ENCODE data around the gene FAM222A. TPM values are rescaled to one million over a fixed set of nuclear protein-coding genes. Genes with fewer than 3 reads are reported as not detected.

FAM222A gene
- total RNA-seq, 1 experiment from 2014 or later = 12.8 TPM

- Histone ChIP-seq H3K36me3 (ENCODE audit: control insufficient read depth, insufficient read depth, low read length) (no peaks in the 10 kb centered on the region), H3K4me1 (ENCODE audit: control insufficient read depth, insufficient read depth, low read length) (no peaks in the 10 kb centered on the region), H3K9me3 (ENCODE audit: control insufficient read depth, insufficient read depth, low read depth, low read length) (no peaks in the 10 kb centered on the region), H3K27me3 (ENCODE audit: control insufficient read depth, insufficient read depth, low read length) (peaks cover 10% of the 10 kb centered on the region), H3K4me3 (ENCODE audit: low read depth in 2 of 2, low read length in 2 of 2) (no peak overlapping the region), H3K27ac (ENCODE audit: low read length) (no peak overlapping the region)
- no peak for TF ChIP-seq TCF7L2 (IDR thresholded peaks at IDR 0.05; ENCODE audit: low read depth, low read length)
- no peak for TF ChIP-seq POLR2AphosphoS5 (IDR thresholded peaks at IDR 0.05; ENCODE audit: low read depth, low read length)
- no peak for TF ChIP-seq SIN3A (IDR thresholded peaks at IDR 0.05; ENCODE audit: borderline replicate concordance, insufficient read depth, low read depth, low read length)
- no peak for TF ChIP-seq CTCF (IDR thresholded peaks at IDR 0.05)
- no peak for TF ChIP-seq REST (IDR thresholded peaks at IDR 0.05; ENCODE audit: insufficient read depth in 1 of 2, low read depth in 2 of 2, low read length in 1 of 2)
- intact Hi-C loops (cut with micrococcal nuclease; ENCODE audit: unreplicated experiment) = no loop called here
- ChIA-PET POLR2A (no interaction called here), CTCF (no interaction called here)
- no peak for ATAC-seq
- in situ Hi-C loops (cut with HindIII; ENCODE audit: low pct_unique_long_range_greater_than_20kb, low sequenced_read_pairs) = no loop called here
- no peak for DNase-seq (ENCODE audit: low read depth, low spot score)
- no TSS peak for BruUV-seq (replicated peaks)
These were observed 47.6 kb upstream of the FAM222A start for GRCh38 chr12:109666068-109666467.

- no peak for TF ChIP-seq SIN3A (IDR thresholded peaks at IDR 0.05; ENCODE audit: borderline replicate concordance, insufficient read depth, low read depth, low read length)
- no peak for TF ChIP-seq TCF7L2 (IDR thresholded peaks at IDR 0.05; ENCODE audit: low read depth, low read length)
- no peak for TF ChIP-seq POLR2AphosphoS5 (IDR thresholded peaks at IDR 0.05; ENCODE audit: low read depth, low read length)
- TF ChIP-seq REST (IDR thresholded peaks at IDR 0.05; ENCODE audit: insufficient read depth in 1 of 2, low read depth in 2 of 2, low read length in 1 of 2) = no peak
- no peak for TF ChIP-seq CTCF (IDR thresholded peaks at IDR 0.05)
- in situ Hi-C loops (cut with HindIII; ENCODE audit: low pct_unique_long_range_greater_than_20kb, low sequenced_read_pairs) (no loop called here), intact Hi-C loops (cut with micrococcal nuclease; ENCODE audit: unreplicated experiment) (no loop called here)
- peaks cover 10% of the 10 kb centered on the region for H3K27me3 ChIP-seq (ENCODE audit: control insufficient read depth, insufficient read depth, low read length)
- no peaks in the 10 kb centered on the region for H3K4me1 ChIP-seq (ENCODE audit: control insufficient read depth, insufficient read depth, low read length)
- no peaks in the 10 kb centered on the region for H3K9me3 ChIP-seq (ENCODE audit: control insufficient read depth, insufficient read depth, low read depth, low read length)
- H3K4me3 ChIP-seq (ENCODE audit: low read depth in 2 of 2, low read length in 2 of 2) = no peak overlapping the region
- ChIA-PET POLR2A (no interaction called here), CTCF (interaction anchor here (0.6 to 0.7 kb wide), 2 partner anchors 248 to 1355 kb away, joined by 3 to 4 read pairs; no protein-coding TSS in a partner anchor)
- BruUV-seq (replicated peaks) = no TSS peak
- ATAC-seq (no peak), DNase-seq (ENCODE audit: low read depth, low spot score) (no peak)
- no peak overlapping the region for H3K27ac ChIP-seq (ENCODE audit: low read length)
- H3K36me3 ChIP-seq (ENCODE audit: control insufficient read depth, insufficient read depth, low read length) = no peaks in the 10 kb centered on the region
These were observed 42.9 kb upstream of the FAM222A start for GRCh38 chr12:109670731-109671130.
